ENCODE results near the gene ACE. TPM values are rescaled to one million over a fixed set of nuclear protein-coding genes. Genes with fewer than 3 reads are reported as not detected.

The ACE gene
- total RNA-seq = 7.9 and 20.5 TPM in 2 replicates

GRCh38 chr17:63476854-63477479 is at the start of gene ACE:
ACE (plus strand) TSS chr17:63477061; CDS start chr17:63477095, 34 bp downstream.

GRCh38 chr17:63445954-63446752 is 30.7 kb upstream of the ACE start, which contains the start of gene CYB561:
CYB561 (minus strand) TSS chr17:63446306; CDS start chr17:63437547, 8,759 bp downstream.

GRCh38 chr17:63523253-63523855 is 46.5 kb downstream of the ACE start, which contains the start of gene KCNH6:
KCNH6 (plus strand) TSS chr17:63523358; CDS start chr17:63523414, 56 bp downstream.

Other genes with a start within 250 kb of the ACE start
- 16.7 and 47.0 TPM in 2 replicates for gene CYB561, start 30.8 kb upstream of the ACE start, total RNA-seq
- gene KCNH6, start 46.3 kb downstream of the ACE start, total RNA-seq = not detected in 2 replicates
- 17.2 and 17.9 TPM in 2 replicates for gene DCAF7, start 73.4 kb downstream of the ACE start, total RNA-seq
- 27.1 and 37.5 TPM in 2 replicates for gene TACO1, start 123.8 kb downstream of the ACE start, total RNA-seq
- 36.4 TPM in 2 replicates for gene MAP3K3, start 145.4 kb downstream of the ACE start, total RNA-seq
- gene LIMD2, start 223.1 kb downstream of the ACE start, total RNA-seq = 3.5 and 4.3 TPM in 2 replicates

Data from smooth muscle cell of trachea (primary cell).